Anterior cingulate cortex (tissue), 58 donors: ENCODE data around the gene B3GNT2.
"Not testable (repeated sequence)": the region's sequence is repeated elsewhere in the genome, so short reads cannot be mapped to it uniquely, and the experiment has no call there.

Experiments used
- DNase-seq, 58 donors: peaks; one replicate each; lab custom pipeline; 2025; lab: John Stamatoyannopoulos, UW

The B3GNT2 gene, protein sequence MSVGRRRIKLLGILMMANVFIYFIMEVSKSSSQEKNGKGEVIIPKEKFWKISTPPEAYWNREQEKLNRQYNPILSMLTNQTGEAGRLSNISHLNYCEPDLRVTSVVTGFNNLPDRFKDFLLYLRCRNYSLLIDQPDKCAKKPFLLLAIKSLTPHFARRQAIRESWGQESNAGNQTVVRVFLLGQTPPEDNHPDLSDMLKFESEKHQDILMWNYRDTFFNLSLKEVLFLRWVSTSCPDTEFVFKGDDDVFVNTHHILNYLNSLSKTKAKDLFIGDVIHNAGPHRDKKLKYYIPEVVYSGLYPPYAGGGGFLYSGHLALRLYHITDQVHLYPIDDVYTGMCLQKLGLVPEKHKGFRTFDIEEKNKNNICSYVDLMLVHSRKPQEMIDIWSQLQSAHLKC

DNA sequence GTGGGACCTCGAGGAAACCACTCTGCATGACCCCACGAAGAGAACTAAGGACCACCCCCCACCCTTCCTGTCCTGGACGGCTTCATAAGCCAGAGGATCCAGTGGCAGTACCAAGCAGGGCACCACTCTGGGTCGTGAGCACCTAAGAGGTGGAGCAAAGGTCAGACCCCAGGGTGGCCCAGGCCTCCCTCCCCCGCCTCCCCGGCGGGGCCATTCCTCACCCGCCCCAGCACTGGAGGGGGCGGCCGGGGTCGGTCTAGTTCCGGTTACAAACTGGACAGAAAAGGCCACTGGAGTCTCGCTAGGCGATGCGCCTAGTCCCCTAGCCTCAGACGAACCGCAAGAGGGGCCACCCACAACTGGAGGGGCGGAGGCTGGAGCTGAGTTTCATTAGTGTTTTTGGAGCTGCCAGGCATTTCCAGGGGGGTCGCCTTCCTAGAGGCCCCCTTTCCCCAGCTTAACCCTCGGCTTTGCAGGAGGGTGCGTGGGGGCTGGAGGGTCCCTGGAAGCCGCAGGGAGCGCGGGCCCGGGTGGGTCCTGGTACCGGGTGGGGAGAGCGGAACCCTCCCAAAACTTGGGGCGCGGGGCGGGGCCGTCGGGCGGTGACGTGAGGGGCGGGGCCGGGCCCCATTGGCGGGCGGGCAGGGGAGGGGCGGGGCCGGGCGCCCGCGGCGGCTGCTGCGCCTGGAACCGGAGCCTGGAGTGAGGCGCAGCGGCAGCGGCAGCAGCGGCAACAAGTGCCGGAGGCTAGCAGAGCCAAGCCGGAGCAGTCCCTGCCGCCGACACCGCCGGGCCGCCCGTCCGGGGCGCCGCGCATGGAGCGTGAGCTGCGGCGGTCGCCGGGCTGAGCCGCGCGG lies at the start of gene B3GNT2:
B3GNT2 (plus strand) TSS at position 695 of the 857 bp plus-strand sequence. CDS start 26,106 bp downstream, outside the sequence.
- DNase-seq: peak in 57 of 58 donors; percentile 20 to 87 (median 74)

DNA sequence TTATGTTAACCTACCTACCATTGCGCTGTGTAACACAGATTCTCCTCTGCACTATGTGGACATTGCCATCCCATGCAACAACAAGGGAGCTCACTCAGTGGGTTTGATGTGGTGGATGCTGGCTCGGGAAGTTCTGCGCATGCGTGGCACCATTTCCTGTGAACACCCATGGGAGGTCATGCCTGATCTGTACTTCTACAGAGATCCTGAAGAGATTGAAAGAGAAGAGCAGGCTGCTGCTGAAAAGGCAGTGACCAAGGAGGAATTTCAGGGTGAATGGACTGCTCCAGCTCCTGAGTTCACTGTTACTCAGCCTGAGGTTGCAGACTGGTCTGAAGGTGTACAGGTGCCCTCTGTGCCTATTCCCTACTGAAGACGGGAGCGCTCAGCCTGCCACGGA lies 49.1 kb upstream of the B3GNT2 start:
- not testable (repeated sequence) for DNase-seq

DNA sequence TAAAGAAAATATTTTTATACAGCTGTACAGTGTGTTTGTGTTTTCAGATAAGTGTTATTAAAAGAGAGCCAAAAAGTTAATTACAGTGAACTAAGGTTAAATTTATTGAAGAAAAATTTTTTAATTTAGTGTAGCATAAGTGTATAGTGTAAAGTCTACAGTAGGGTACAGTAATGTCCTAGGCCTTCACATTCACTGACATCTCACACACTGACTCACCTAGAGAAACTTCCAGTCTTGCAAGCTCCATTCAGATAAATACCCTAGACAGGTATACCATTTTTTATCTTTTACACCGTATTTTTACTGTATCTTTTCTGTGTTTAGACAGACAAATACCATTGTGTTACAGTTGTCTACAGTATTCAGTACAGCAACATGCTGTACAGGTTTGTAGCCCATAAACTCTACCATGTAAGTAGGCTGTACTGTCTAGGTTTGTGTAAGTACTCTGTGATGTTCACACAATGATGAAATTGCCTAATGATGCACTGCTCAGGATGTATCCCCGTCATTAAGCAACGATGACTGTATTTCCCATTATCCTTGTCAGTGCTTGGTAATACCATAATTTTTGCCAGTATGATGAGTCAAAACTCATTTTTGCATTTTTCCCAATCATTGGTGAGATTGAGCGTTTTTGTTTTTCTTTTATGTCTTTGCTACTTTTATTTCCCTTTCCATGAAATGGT lies 48.2 kb upstream of the B3GNT2 start:
- DNase-seq: no peak

DNA sequence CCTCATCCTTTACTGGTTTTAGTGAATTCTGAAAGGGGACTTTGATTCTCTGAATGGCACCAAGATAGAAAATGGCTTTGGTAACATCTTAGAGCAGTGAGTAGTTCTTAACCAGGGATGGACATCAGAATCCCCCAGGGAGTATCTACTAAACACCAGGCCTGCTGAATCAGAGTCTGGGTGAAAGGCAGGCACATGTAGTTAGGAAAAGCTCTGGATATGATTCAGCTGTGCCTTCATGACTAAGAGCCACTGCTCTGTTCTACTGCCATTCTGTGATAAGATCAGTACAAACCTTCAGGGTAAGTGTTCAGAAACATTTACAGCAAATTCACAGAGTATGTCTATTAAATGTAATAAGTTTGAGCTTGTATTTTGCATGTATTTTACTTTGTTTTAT lies 46.2 kb upstream of the B3GNT2 start:
- no peak for DNase-seq

DNA sequence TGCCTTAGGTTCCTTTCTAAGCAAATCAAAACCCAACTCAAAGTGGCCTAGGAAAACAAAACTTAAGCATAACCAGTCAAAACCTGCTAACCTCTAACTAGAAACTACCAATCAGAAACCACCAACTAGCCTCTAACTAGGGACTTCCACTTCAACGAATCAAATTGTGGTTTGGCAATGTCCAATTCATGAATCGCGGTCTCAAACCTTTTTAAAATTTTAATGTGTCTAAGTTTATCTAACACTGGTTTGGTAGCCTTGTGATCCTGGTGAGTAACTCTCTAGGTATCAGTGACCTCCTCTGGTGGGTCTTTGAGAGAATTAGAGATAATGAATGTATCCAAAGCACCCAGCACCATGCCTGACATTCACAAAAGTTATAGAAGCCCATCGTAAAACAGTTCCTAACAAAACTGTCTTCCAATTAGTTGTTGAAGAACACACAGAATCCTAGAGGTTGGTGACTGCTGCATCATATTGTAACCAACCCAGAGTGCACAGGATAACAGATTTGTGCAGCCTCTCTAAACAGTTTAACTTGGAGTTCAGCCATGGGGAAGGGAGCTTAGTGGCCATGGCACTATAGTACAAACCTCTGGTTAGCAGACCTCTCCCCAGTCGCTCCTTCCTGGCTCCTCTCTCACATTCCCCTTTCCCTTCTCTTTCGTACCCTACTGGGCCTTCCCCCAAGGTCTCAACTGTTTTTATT lies 45.2 kb upstream of the B3GNT2 start:
- no peak for DNase-seq

DNA sequence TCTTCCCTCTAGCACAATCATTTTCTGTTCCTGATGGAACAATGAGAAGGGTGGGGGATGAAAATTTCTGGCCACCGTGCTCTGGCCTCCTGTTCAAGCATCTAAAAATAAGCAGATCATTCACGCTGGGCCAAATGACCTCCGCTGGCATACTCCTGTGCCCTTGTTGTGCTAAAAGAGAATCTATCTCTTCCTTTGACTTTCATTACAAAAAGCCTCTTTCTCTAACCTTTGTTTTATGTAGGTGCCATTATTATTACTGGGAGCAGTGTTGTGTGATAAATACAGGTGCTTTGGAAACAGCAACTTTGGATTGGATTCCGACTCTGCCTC lies 44.6 kb upstream of the B3GNT2 start:
- peak in 2 of 58 donors; percentile 22 to 28 for DNase-seq

DNA sequence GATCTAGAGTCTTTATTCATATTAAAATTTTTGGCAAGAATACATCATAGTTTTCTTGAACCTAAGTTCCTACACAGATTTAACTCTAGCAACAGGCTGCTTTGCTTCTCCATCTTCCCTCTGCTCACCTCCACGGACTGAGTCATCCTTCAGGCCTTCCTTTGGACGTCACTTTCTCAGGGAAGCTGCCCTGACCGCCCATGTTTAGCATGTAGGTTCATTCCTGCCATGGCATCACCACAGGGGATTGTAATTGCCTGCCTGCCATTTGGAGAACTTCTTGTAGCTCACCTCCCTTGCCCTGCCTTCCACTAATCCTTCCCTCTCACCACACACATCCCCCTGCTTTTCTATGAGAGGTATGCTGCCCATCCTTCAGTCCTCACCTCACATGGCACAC lies 43.9 kb upstream of the B3GNT2 start:
- DNase-seq: no peak

DNA sequence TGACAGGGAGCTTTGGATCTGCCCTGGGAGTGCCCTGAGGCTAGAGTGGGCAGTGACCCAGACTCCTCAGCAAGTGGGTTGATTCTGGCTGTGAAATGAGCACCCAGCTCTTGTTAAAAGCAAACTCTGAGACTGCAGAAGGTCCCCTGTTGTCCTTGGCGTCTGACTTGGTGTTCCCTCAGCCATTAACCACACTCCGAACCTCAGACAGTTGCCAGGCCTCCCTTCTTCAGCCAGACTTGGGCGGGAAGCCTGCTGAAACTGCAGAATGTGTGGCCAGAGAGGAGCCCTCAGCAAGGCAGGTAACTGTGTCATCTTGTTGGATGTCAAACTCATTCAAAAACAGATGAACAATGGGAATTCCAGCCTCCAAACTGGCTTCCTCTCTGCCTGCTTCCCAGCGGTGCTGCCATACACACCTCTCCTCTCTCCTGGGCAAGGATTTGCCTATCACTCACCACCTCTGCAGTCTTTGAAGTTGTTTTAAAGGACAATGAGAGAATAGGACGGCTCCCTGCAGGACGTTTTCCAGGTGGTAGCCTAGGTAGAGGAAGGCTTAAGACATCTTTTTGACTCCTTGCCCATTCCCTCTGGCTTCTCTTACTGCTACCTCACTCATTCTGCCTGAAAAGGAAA lies 38.9 kb upstream of the B3GNT2 start:
- peak in 1 of 58 donors; percentile 16 for DNase-seq

DNA sequence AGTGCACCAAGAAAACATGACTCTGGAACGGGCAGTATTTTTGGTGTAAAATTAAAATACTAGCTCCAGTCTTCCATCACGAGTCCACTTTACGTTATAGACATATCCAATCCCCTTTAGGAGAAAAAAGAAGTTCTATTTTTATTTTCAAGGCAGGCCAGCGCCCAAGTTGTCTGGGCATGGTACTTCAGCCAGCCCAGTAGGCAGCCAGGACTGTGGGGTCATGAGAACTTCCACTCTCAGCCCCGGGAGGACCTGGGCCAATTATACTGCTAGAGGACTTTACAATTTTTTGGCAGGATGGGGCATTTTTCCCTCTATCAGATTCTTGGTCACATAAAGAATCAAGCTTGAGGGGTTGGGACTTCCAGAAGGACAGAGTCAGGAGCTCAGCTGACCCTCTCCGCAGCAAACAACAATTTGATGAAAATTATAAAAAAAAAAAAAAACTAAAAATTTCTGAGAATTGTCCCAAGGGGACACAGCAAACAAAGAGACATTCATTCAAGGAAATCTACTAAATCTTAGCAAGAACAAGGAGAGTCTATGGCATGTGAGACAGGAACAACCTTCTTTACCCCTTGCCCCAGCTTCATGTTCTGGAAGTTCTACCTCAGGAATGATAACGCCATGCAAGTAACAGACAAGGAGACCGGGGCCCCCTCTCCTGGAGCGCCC lies 37.3 kb upstream of the B3GNT2 start:
- DNase-seq: peak in 5 of 58 donors; percentile 1 to 24 (median 13)

DNA sequence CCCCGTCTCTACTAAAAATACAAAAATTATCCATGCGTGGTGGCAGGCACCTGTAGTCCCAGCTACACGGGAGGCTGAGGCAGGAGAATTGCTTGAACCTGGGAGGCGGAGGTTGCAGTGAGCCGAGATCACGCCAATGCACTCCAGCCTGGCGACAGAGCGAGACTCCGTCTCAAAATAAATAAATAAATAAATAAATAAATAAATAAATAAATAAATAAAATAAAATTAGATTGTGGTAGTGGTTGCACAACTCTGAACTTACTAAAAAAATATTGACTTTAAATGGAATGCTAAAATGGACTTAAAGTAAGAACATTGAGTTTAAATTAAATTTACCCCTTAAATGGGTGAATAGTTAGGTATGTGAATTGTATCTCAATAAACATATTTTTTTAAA lies 35.2 kb upstream of the B3GNT2 start:
- not testable (repeated sequence) for DNase-seq

DNA sequence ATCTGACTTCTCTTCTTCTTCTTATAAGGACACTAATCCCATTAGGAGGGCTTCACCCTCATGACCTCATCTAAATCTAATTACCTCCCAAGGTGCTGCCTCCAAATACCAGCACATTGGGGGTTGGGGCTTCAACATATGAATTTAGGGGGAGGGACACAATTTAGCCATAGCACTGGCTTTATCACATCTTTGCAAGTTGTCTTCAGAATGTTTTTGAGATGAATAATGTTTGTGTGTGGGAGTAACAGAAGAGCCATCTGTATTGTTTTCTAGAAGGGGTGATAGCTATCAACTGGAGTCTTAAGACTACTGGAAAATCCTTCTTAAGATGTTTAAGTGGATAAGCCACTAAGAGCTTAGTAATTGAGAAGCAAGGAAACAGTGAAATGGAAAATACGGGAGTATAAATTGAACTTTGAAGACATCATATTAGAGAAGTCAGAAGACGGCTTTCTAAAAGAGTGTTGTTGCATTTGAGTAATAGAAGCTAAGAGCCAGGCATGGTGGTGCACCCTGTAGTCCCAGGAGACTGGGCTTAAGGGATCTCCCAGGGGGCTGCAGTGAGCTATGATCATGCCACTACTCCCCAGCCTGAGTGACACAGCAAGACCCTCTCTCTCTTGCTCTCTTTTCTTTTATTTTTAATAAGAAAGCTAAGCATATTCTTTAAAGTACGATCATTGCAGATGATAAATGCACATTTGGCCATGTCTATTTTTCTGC lies 32.6 kb upstream of the B3GNT2 start:
- no peak for DNase-seq

DNA sequence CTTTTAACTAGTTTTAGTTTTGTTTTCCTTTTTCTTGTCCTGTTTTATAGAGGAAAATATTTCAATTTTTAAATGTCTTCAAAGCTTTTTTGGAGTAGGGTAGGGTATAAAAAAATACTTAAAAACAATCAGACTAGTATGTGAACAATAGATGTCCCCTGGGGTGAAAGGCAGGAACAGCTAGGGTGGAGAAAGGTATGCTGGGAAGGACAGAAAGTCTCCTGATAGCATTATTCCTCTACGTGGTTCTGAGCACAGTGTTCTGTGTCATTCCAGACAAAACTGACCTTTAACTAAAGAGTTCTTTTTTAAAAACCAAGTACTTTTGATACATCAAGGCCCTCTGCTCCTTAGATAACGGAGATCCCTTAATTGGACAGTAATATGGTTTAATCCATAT lies 32.1 kb upstream of the B3GNT2 start:
- DNase-seq: no peak

DNA sequence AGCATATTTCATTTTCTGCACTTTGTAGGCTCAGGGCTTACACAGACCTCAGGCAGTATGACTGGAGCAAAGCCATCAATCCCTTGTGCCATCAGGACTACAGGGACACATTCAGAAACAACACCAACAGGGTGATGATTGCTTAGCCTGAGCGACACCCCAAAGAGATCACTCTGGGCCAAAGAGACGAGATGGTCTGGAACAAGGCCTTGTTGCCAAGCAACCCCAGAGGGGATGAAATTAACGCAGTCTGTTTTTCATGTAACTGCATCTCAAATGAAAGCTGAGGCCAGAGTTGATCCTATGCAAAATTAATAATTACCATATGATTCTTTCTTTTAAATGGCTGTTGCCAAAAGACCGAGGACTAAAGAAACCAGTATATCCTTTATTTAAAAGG lies 20.2 kb upstream of the B3GNT2 start:
- peak in 5 of 58 donors; percentile 5 to 43 (median 12) for DNase-seq

DNA sequence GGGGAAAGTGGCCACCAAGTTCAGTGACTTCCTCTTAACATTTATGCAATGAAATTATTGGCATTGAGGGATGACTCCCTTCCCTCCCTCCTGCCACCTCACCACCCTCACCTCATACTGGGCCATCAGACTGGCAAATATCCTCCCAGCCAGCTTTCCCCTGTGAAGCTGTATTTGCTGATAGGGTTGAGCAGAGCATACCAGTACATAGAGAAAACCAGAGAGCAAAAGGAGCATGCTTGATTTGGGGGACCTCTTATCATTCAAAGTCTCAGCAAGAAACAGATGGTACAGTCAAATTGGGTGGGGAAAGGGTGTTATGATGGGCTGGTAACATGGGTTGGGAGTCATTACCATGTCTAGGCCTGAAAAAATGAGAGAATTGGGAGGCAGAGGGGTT lies 19.1 kb upstream of the B3GNT2 start:
- no peak for DNase-seq

DNA sequence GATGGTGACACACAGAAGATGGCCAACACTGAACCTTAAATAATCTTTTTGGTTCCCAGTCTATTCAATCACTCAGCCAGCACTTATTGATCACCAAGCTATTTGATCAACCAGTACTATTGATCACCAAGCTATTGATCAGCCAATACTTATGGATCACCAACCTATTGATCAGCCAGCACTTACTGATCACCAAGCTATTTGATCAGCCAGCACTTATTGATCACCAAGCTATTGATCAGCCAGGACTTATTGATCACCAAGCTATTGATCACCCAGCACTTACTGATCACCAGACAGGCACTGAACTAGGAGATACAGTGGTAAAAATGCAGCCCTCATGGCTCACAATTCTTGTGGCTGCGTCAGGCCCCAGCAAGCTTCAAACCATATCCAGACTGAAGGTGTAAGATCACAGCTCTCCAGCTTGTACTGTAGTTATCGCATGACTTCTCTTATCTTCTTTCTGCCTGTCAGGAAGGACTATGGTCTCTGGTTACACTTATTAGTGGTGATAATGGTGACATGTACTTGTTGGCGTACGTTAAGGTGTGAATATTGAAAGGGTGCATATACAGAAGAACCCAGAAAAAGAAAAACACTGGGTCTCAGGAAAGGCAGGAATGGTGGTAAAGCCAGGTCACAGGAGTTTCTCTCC lies 18.4 kb upstream of the B3GNT2 start:
- DNase-seq: no peak

DNA sequence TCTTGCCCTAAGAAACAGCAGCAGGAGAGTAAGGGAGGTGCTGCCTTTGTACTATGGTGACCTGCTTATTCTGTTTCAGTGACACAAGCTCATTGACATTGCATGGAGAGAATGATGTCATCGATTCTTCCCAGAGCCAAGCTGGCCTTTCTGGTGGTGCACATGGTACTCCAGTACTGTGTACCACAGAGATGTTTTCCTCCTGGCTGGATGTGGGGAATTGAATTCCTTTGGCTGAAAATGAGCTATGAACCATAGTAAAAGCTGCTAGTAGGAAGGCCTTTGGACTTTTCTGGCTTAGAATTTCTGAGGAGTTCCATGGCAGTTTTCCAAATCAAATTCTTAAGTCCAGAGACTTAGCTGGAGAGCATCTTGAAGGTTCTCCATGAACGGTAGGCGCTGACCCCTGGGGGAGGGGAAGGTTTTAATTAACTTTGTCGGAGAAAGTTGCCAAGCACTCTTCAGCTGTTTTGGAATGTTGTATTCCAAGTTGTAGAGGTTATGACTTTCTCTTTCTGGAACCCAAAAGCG lies 17.1 kb upstream of the B3GNT2 start:
- DNase-seq: peak in 2 of 58 donors; percentile 13 to 48

DNA sequence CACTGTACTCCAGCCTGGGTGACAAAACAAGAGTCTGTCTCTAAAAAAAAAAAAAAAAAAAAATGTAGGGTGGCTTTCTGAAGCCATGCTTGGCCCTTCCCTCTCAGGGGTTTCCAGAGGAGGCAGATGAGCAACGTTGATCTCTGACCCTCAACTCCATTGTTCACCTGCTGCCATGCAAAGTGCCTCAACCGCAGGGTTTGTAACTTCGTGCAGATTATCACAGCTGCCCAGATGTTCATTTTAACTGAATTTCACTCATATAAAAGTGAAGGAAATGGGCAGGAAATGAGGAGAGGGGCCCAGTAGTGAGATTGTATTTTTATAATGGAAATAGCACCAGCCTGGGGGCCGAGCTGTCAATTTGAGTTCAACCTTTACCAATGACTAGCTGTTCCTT lies 14.9 kb upstream of the B3GNT2 start:
- no peak for DNase-seq

DNA sequence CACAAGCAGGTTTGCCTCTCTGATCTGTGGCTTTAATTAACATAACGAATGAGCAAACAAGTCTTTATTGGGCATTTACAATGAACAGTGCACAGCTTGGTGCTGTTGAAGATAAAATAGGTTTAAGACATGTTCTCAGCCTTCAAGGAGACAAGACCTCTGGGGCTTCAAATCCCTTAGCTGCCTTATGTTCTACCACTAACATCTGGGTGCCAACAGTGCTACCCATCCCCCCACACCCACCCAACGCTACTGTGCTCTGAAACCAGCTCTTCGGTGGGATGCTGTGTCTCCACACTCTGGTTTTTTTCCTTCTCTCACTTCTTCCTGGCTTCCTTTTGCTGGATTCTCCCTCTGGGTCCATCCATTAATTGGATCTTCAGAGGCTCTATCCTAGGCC lies 14.1 kb upstream of the B3GNT2 start:
- DNase-seq: no peak
